ENCODE data around the gene CDH13.

DNA sequence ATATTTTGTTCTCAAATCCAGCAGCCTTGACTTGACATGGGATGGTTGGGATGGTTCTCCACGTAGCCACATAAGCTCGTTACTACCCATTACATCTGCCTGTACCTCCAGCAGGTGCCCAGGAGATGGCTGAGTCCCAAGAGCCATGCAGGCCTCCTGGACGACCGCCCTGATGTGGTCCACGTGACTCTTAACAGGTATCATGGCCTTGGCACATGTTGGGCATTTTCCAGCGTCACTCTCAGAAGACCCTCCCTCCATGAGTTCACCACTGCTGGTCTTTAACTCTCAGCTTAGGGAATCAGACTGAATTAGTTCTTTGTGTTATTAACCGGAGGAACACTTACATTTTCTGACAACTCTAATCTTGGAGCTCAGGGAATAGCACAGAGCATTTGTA is 161.5 kb downstream of the CDH13 start:
- TF ChIP-seq EZH2 (IDR thresholded peaks at IDR 0.05; ENCODE audit: low read depth, low read length, severe bottlenecking): no peak
- TF ChIP-seq CTBP2 (IDR thresholded peaks at IDR 0.05; ENCODE audit: borderline replicate concordance, insufficient read depth, insufficient read length, low read length): no peak
- TF ChIP-seq POLR2A (IDR thresholded peaks at IDR 0.05; ENCODE audit: control extremely low read depth in 1 of 2, low read depth in 2 of 2, low read length in 2 of 2): no peak
- TF ChIP-seq NANOG (IDR thresholded peaks at IDR 0.05; ENCODE audit: insufficient read depth, low read depth, low read length, poor library complexity, severe bottlenecking): no peak
- no peak for TF ChIP-seq RBBP5 (IDR thresholded peaks at IDR 0.05; ENCODE audit: borderline replicate concordance, low read depth, low read length)
- TF ChIP-seq SUZ12 (IDR thresholded peaks at IDR 0.05; ENCODE audit: low read length): no peak
- TF ChIP-seq EGR1 (IDR thresholded peaks at IDR 0.05; ENCODE audit: borderline replicate concordance, low read depth, low read length): no peak
- TF ChIP-seq, protein P1, sequence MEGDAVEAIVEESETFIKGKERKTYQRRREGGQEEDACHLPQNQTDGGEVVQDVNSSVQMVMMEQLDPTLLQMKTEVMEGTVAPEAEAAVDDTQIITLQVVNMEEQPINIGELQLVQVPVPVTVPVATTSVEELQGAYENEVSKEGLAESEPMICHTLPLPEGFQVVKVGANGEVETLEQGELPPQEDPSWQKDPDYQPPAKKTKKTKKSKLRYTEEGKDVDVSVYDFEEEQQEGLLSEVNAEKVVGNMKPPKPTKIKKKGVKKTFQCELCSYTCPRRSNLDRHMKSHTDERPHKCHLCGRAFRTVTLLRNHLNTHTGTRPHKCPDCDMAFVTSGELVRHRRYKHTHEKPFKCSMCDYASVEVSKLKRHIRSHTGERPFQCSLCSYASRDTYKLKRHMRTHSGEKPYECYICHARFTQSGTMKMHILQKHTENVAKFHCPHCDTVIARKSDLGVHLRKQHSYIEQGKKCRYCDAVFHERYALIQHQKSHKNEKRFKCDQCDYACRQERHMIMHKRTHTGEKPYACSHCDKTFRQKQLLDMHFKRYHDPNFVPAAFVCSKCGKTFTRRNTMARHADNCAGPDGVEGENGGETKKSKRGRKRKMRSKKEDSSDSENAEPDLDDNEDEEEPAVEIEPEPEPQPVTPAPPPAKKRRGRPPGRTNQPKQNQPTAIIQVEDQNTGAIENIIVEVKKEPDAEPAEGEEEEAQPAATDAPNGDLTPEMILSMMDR (IDR thresholded peaks at IDR 0.05; ENCODE audit: control extremely low read depth in 1 of 3, insufficient read depth in 1 of 3, low read depth in 1 of 3, low read length in 3 of 3): no peak
- no peak for TF ChIP-seq JUND (IDR thresholded peaks at IDR 0.05; ENCODE audit: low read length)
- no peak for TF ChIP-seq MAFK (IDR thresholded peaks at IDR 0.05; ENCODE audit: low read depth, low read length)
- TF ChIP-seq SIN3A (conservative IDR thresholded peaks at IDR 0.05 in 1 of 2, IDR thresholded peaks at IDR 0.05 in 1 of 2; ENCODE audit: low read depth in 1 of 2, low read length in 2 of 2): no peak
- no peak for TF ChIP-seq MAX (IDR thresholded peaks at IDR 0.05)
- TF ChIP-seq, protein P2, sequence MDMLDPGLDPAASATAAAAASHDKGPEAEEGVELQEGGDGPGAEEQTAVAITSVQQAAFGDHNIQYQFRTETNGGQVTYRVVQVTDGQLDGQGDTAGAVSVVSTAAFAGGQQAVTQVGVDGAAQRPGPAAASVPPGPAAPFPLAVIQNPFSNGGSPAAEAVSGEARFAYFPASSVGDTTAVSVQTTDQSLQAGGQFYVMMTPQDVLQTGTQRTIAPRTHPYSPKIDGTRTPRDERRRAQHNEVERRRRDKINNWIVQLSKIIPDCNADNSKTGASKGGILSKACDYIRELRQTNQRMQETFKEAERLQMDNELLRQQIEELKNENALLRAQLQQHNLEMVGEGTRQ (IDR thresholded peaks at IDR 0.05; ENCODE audit: low read length): no peak
